Measurements from ENCODE around the gene SUPT7L. TPM values are rescaled to one million over a fixed set of nuclear protein-coding genes. Genes with fewer than 3 reads are reported as not detected.
"Not testable (repeated sequence)": the region's sequence is repeated elsewhere in the genome, so short reads cannot be mapped to it uniquely, and the experiment has no call there.

Gene SUPT7L
- total RNA-seq, 1 donor from 2014 or later = 30.6 TPM

DNA sequence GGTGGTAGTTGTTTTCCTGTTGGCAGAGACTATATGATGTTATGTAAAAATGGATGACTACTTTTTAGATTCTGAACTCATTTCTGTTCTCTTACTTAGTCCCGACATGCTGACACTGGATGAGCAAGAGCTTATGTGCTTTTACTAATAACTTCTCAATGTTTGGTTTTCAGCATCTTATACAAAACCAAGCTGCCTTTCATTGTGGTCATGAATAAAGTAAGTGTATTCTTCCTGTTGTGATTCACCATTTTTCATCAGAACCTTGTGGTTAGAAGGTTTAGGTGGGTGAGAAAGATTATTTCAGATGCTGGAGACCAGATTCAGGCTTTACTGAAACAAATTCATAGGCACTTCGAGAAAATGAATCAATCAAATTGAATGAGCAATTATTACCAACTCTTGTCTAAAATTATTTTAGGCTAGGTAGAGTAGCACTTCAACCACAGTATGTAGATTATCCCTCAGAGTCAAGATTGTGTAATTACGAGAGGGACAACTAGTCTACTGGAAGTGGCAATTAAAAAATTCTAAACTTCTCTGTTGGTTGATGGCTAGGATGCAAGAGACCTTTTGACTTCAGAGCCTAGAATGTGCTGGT is 25.3 kb downstream of the SUPT7L start:
- no peak for DNase-seq (ENCODE audit: low spot score)

DNA sequence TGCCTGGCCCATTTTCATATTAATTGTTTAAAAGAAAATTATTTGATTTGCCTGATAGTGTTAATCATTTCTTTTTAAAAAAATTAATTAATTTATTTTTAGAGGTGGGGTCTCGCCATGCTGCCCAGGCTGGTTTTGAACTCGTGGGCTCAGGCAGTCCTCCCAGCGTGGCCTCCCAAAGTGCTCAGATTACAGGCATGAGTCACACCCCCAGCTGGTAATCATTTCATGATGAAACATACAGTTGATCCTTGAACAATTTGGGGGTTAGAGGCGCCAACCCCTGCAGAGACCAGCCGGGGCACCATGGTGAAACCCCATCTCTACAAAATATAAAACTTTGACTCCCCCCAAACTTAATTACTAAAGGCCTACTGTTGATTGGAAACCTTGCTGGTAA is 26.6 kb downstream of the SUPT7L start:
- no peak for DNase-seq (ENCODE audit: low spot score)

DNA sequence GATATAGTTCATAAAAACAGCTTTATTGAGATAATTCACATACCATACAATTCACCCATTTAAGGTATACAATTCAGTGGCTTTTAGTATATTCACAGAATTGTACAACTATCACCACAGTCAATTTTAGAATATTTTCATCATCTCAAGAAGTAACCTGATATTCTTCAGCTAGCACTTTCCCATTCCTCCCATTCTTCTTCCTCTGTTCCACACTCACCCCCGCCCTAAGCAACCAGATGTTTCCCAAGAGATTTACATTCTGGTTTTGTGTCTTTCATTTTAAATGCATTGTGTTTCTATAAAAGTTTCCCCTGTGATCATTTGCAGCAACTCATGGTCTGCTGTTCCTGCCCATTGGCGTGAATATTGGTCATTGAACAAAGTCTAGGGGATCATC is 29.1 kb downstream of the SUPT7L start:
- no peak for DNase-seq (ENCODE audit: low spot score)

DNA sequence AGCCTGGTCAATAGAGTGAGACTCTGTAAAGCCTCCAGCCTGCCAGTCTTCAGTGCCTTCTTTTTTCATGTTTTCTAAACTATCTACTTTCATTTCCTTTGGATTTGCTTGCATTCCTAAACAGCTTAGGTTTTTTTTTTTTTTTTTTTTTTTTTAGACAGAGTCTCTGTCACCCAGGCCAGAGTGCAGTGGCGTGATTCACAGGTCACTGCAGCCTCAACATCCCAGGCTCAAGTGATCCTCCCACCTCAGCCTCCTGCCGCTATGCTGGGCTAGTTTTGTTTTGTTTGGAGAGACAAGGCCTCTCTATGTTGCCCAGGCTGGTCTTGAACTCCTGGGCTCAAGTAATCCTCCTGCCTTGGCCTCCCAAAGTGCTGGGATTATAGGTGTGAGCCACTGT is 33.2 kb downstream of the SUPT7L start:
- not testable (repeated sequence) for DNase-seq (ENCODE audit: low spot score)

DNA sequence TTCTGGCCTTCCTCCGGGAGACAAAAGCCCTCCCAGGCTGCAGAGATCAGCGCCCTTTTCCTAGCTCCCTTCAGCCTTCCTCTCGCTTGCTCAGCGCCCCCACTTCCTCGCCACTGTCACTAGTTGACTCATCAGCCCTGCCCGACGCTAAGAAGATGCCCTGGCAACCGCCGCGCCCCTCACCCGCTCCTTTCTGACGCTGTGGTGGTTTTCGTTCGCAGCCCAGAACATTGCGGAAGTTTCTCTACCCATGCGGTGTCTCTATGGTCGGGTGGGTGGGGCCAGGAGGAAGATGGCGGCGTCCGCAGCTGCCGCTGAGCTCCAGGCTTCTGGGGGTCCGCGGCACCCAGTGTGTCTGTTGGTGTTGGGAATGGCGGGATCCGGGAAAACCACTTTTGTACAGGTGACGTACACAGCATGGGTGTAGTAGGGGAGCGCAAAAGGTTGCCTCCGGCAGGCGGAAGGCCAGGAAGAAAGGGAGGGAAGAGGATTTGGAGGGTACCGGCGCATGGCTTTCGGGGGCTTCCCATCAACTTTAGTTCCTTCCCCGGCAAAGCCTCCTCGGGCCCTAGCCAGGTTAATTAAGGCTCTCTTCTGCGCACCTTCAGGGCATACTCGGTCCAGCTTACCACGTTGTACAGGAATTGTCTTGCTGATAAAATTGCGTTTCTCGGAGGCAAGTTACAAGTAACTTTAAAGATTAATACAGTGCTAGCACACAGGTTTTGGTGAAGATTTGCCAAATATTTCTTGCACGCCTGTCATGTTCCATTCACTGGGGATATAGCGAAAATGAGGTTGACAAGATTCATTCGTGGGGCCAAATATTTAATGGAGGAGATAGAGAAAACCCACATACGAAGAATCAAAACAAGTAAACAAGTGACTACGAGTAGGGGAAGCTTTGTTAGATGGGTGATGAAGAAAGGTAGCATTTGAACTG is 34.4 kb downstream of the SUPT7L start, which contains the start of the genes CCDC121 and GPN1:
TSS of gene CCDC121 (minus strand) at position 246 of the 943 bp plus-strand sequence. CDS start 1,213 bp downstream, outside the sequence.
TSS of gene GPN1 (plus strand) at position 284 of the 943 bp plus-strand sequence. CDS start at position 293, 9 bp downstream.
- DNase-seq (ENCODE audit: low spot score) = peak; percentile 95

DNA sequence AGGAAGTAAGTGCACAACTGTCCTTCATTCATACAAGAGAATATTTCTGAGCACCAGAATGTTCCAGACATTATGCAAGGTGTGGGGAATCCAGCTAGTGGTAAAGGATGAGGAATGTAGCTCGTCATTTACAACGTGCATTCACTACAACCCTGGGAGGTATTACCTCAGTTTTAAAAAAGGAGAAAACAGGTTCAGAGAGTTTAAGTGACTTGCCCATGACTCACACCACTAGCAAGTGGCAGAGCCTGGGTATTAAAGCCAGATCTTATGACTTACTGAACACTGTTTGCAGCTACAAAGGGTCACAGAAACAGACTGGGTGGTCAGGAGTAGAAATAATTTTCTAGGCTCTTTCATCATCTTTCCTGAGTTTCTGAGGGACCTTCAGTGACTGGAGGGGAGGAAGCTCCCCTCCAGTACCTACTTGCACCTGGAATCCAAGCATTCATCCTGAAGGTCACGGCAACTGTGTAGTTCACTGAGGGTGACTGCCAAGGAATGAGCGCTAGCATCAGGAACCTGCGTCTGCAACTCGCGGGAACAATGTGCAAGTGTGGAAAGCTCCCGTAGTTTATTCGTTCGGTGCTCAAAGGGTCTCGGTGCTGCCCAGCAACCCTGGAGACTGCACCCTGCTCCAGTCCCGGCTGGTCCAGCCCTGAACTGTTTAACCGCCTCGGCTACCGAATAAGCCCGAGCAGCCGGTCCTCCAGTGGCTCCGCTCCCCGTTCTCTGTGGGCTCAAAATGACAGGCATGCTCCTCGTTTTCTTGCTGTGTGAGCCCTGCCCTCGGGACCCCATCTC is 35.2 kb downstream of the SUPT7L start:
- DNase-seq (ENCODE audit: low spot score) = peak; percentile 23

DNA sequence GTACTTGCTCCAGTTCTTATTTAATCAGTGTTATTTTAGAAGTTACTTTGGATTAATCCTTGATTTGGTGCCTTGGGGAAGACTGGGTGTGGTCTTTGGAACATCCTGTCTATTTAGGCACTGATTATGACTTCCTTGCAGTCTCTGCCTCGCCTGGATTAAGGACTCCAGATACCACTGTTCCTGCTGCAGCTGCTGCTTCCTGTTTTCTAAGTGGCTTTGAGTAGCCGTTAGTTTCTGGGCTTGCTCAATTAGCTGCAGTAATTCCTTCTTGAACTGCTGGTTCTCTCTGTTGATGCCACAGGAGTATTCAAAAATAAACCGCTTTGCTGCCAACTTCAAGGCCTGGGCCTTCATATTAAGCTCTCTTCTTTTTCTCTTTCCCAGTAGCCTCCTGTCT is 36.5 kb downstream of the SUPT7L start:
- not testable (repeated sequence) for DNase-seq (ENCODE audit: low spot score)

DNA sequence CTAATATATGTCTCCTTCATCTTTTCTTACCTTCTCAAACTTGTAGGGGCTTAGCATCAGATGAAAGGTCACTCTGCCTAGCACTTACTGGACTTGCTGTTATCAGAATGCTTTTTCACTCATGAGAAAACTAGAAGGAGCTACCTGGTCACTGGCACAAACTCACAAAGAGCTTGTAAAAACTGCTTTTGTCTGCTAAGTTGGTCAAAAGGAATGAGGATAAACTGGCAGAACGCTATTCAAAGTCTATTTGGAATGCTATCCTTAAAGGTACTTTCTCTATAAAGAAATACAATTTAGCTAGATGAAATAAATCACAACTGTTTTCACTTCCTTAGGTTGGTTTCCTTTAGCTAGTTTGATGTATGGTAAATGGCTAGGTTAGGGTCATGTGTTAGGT is 37.1 kb downstream of the SUPT7L start:
- not testable (repeated sequence) for DNase-seq (ENCODE audit: low spot score)

DNA sequence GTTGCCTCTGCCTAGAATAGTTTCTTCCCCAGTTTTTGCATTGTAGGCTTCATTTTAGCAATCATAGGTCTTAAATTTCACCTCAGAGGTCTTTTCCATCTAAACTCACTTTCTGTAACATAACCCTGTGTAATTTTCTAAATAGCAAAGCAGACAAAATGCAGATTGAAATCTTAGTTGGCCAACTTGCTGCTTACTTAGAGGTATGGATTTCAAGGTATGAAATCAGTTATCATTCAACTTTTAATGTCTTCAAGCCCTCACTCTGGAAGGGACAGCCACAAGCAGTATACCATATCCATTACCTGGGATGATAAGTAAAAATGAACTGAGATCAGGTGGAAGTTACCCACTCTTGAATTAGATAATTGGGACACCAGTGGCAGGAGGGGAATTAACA is 38.5 kb downstream of the SUPT7L start:
- no peak for DNase-seq (ENCODE audit: low spot score)

DNA sequence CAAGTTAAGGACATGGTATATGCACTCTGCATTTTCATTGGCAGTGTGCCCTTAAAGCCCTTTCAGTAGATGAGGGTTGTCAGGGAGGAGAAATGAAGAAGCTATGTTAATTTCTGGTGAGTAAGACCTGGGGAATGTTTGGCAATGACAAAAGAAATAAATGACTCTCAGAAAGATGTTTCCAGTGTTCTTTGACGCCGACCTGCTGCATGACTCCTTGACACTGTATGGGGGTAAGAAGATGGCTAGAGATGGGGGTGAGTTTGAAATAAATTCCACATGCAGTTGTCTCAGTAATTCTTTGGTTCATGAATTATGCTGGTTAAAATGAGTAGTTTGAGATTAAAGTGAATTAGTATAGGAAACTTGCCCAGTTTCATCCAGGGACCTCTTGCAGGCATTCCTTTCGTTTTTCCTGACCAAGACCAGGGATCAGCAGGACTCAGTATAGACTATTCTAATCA is 40.5 kb downstream of the SUPT7L start:
- DNase-seq (ENCODE audit: low spot score) = no peak

DNA sequence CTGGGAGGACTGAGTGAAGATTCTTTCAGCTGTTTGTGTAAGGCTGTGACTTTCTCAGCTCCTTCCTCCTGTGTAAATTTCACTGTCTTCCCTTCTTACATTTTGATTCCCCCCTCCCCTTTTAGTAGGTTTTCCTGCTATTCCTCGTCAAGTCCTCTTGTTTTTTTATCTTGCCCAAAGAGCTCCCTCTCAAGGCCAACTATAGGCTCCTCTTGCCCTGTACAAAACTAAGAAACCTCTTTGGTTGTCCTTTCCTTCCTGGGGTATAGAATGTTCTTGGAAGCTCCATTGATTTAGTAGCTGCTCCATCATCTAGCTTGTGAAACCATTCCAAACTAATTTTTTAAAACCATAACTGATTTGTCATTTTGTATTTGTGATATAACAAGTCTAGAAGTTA is 41.9 kb downstream of the SUPT7L start:
- DNase-seq (ENCODE audit: low spot score) = no peak

DNA sequence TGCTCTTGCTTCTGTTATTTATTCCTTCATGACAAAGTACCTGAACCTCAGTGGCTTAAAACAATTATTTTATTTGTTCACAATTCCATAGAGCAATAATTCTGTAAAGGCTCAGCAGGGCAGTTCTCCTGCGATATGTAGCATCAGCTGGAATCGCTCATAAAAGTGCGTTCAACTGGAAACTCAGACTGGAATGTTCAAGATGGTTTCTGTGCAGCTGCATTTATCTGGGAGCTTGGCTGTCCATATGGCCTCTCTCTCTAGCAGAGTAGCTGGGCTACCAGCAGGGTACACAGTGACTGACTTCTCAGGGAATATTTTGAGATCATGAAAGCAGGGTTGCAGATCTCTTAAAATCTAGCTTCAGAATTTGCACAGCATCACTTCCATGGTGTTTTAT is 48.1 kb downstream of the SUPT7L start:
- DNase-seq (ENCODE audit: low spot score) = no peak

DNA sequence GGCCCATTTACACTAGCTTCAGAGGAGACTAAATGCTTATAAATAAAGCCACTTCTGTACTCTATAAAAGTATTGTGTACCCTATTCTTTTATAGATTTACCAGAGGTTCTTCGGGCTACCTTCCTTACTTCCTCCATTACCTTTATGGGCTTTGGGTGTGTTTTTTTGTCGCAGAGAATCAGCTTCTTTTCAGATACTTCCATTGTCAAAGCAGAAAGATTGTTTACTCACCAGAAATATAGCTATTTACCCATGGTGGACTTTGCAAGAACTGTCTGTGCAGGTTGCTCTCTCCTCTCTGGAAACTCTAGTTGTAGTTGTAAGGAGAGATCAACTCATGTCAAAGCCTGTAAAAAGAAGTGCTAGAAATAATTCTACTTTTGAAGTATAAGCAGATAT is 49.4 kb downstream of the SUPT7L start:
- no peak for DNase-seq (ENCODE audit: low spot score)

DNA sequence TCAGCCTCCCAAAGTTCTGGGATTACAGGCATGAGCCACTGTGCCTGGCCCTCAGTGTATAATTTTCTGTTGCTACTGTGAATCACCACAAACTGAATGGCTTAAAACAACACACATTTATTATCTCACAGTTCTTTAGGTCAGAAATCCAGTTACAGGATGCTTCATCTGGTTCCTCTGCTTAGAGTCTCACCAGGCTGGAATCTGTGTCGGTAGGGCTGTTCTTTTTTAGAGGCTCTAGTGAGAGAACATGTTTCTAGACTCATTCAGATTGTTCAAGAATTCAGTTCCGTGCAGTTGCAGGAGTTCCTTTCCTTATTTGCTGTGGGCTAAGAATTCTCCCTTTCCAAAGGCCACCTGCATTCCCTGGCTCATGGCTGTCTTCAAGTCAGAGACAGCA is 56.8 kb downstream of the SUPT7L start:
- DNase-seq (ENCODE audit: low spot score) = no peak

Other genes with a start within 250 kb of the SUPT7L start
- 89.3 TPM for gene NRBP1, start 235.0 kb downstream of the SUPT7L start, total RNA-seq (ENCODE audit: insufficient read depth, low replicate concordance)
- gene KRTCAP3, start 221.2 kb downstream of the SUPT7L start, total RNA-seq (ENCODE audit: insufficient read depth, low replicate concordance) = not detected
- gene IFT172, start 173.9 kb downstream of the SUPT7L start, total RNA-seq (ENCODE audit: insufficient read depth, low replicate concordance) = 21.4 TPM
- gene FNDC4, start 168.4 kb downstream of the SUPT7L start, total RNA-seq (ENCODE audit: insufficient read depth, low replicate concordance) = 3.1 TPM
- not detected for gene GCKR, start 166.8 kb downstream of the SUPT7L start, total RNA-seq (ENCODE audit: insufficient read depth, low replicate concordance)
- 27.7 TPM for gene ZNF512, start 80.6 kb downstream of the SUPT7L start, total RNA-seq (ENCODE audit: insufficient read depth, low replicate concordance)
- gene CCDC121, start 34.6 kb downstream of the SUPT7L start, total RNA-seq (ENCODE audit: insufficient read depth, low replicate concordance) = 10.6 TPM
- gene GPN1, start 34.6 kb downstream of the SUPT7L start, total RNA-seq (ENCODE audit: insufficient read depth, low replicate concordance) = 27.2 TPM
- gene SLC4A1AP, start 275 bp upstream of the SUPT7L start, total RNA-seq (ENCODE audit: insufficient read depth, low replicate concordance) = 24.6 TPM
- gene MRPL33, start 108.1 kb upstream of the SUPT7L start, total RNA-seq (ENCODE audit: insufficient read depth, low replicate concordance) = 20.7 TPM
- gene RBKS, start 226.8 kb upstream of the SUPT7L start, total RNA-seq (ENCODE audit: insufficient read depth, low replicate concordance) = 17.6 TPM
- 38.5 TPM for gene BABAM2, start 227.1 kb upstream of the SUPT7L start, total RNA-seq (ENCODE audit: insufficient read depth, low replicate concordance)

All from umbilical cord (tissue), 2 donors.